Esophagus squamous epithelium (tissue), 5 donors: ENCODE measurements around the gene PCDHB10. TPM values are rescaled to one million over a fixed set of nuclear protein-coding genes. Genes with fewer than 3 reads are reported as not detected.
"Not testable (repeated sequence)": the region's sequence is repeated elsewhere in the genome, so short reads cannot be mapped to it uniquely, and the experiment has no call there.

Experiments
- DNase-seq: peaks from one replicate; lab custom pipeline; 2025; lab: John Stamatoyannopoulos, UW
- H3K27ac ChIP-seq, 4 donors: fragments of 200-600 bp; sonication (generic); one replicate each; pipeline ENCODE4 v1.5.1; 2016 to 2019; ENCODE audit warnings: mild to moderate bottlenecking in 1 of 4
- H3K27me3 ChIP-seq, 4 donors: fragments of 200-600 bp; sonication (generic); 1 replicate in 3 of 4; 2 replicates in 1 of 4; pipeline versions ENCODE4 v1.5.1 to v1.6.0; 2017 to 2021; ENCODE audit warnings: antibody characterized with exemption in 1 of 4
- H3K36me3 ChIP-seq, 3 donors: fragments of 200-600 bp; sonication (generic); one replicate each; pipeline ENCODE4 v1.5.1; 2016 to 2019
- H3K4me1 ChIP-seq, 3 donors: fragments of 200-600 bp; sonication (generic); one replicate each; pipeline ENCODE4 v1.5.1; 2017 to 2019
- H3K4me3 ChIP-seq, 4 donors: fragments of 200-600 bp; sonication (generic); 1 replicate in 3 of 4; 2 replicates in 1 of 4; pipeline ENCODE4 v1.5.1; 2016 to 2019; ENCODE audit warnings: mild to moderate bottlenecking in 2 of 4, moderate library complexity in 1 of 4
- H3K9me3 ChIP-seq, 3 donors: fragments of 200-600 bp; sonication (generic); one replicate each; pipeline ENCODE4 v1.5.1; 2016 to 2019
- POLR2A ChIP-seq, 4 donors: fragments of 450-650 bp; IDR thresholded peaks; one replicate each; pipeline ENCODE4 v1.6.1; 2017; ENCODE audit warnings: antibody characterized with exemption in 4 of 4, mild to moderate bottlenecking in 4 of 4, moderate library complexity in 3 of 4
- WGBS, 2 donors: methylation state at CpG; one replicate each; pipeline ENCODE4 v1.1.5; 2018; 5-methylcytosine and 5-hydroxymethylcytosine counted together
- intact Hi-C: fragments of 100-400 bp; cut with DNase I; formaldehyde crosslinking; loops from one replicate; pipeline ENCODE4 v1.15.0; 2022
- total RNA-seq, 4 donors: library from RNA; depleted of rRNA; stranded (reverse); fragments of >200 nt; gene quantifications; one replicate each; pipeline ENCODE4 v1.1.0, GENCODE V29; 2016
- TF ChIP-seq, protein P1 (sequence below), 6 experiments: fragments of 450-650 bp in 4 of 6; fragments of 200-600 bp in 2 of 6; sonication (generic) in 2 of 6; IDR thresholded peaks; one replicate each; pipeline ENCODE4 v1.5.1; 2016 to 2019; ENCODE audit warnings: antibody characterized with exemption in 6 of 6, mild to moderate bottlenecking in 4 of 6, moderate library complexity in 4 of 6
- donor health status: DM: yes; HTN: yes; CAD: no.

Gene PCDHB10
- total RNA-seq, 4 donors from 2014 or later: 0.26 to 1.3 (median 0.76) TPM

DNA sequence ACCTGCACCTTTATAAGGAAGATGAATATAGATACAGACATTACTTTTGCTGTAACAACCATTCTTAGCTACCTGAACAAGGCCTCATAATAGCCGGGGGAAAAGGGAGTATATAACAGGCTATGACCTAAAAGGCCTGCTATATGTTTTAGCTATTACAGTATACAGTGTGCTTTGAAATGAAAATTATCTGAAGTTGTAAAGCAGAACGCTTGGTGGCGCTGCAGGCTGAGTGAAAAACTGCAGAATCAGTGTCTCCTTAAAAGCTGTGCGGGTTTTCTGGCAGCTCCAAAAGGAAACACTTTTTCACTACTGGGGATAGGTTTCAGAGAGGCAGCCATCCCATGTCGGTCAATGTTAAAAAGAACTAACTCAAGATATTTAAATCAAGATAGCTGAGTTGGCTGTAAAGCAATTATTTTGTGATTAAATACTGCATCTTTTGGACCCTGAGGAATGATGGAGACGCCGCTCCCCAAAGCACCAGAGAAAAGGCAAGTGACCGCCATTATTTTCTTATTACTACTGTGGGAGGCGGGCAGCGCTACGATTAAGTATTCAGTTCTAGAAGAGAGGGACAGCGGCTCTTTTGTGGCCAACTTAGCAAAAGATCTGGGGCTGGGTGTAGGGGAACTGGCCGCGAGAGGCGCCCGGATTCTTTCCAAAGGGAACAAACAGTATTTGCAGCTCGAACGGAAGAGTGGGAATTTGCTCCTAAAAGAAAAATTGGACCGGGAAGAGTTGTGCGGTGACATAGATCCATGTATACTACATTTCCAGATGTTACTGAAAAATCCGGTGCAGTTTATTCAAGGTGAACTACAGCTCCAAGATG is 36.4 kb upstream of the PCDHB10 start:
- peaks cover 0 to 19% (median 0%) of the 10 kb centered on the region in 4 donors for H3K27me3 ChIP-seq
- H3K4me1 ChIP-seq: no peaks in the 10 kb centered on the region
- DNase-seq: no peak
- H3K9me3 ChIP-seq: peaks cover 0 to 60% (median 42%) of the 10 kb centered on the region in 3 donors
- no peak overlapping the region for H3K4me3 ChIP-seq
- H3K27ac ChIP-seq: no peak overlapping the region
- TF ChIP-seq, protein P1, sequence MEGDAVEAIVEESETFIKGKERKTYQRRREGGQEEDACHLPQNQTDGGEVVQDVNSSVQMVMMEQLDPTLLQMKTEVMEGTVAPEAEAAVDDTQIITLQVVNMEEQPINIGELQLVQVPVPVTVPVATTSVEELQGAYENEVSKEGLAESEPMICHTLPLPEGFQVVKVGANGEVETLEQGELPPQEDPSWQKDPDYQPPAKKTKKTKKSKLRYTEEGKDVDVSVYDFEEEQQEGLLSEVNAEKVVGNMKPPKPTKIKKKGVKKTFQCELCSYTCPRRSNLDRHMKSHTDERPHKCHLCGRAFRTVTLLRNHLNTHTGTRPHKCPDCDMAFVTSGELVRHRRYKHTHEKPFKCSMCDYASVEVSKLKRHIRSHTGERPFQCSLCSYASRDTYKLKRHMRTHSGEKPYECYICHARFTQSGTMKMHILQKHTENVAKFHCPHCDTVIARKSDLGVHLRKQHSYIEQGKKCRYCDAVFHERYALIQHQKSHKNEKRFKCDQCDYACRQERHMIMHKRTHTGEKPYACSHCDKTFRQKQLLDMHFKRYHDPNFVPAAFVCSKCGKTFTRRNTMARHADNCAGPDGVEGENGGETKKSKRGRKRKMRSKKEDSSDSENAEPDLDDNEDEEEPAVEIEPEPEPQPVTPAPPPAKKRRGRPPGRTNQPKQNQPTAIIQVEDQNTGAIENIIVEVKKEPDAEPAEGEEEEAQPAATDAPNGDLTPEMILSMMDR (IDR thresholded peaks at IDR 0.05): no peak
- TF ChIP-seq POLR2A (IDR thresholded peaks at IDR 0.05): no peak
- 42 to 47% methylated on average over 17 to 21 of the region's 21 CpGs for WGBS, 2 donors
- H3K36me3 ChIP-seq: no peaks in the 10 kb centered on the region
- intact Hi-C loops: no loop called here

DNA sequence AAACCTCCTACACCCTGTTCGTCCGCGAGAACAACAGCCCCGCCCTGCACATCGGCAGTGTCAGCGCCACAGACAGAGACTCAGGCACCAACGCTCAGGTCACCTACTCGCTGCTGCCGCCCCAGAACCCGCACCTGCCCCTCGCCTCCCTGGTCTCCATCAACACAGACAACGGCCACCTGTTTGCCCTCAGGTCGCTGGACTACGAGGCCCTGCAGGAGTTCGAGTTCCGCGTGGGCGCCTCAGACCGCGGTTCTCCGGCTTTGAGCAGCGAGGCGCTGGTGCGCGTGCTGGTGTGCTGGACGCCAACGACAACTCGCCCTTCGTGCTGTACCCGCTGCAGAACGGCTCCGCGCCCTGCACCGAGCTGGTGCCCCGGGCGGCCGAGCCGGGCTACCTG is 34.8 kb upstream of the PCDHB10 start:
- H3K4me1 ChIP-seq, DNase-seq, intact Hi-C loops, H3K4me3 ChIP-seq, H3K27me3 ChIP-seq, H3K27ac ChIP-seq, H3K36me3 ChIP-seq: not testable (repeated sequence)
- WGBS, 2 donors: 40 to 43% methylated on average over 2 to 3 of the region's 38 CpGs
- peaks cover 0 to 44% (median 28%) of the 10 kb centered on the region in 3 donors for H3K9me3 ChIP-seq

DNA sequence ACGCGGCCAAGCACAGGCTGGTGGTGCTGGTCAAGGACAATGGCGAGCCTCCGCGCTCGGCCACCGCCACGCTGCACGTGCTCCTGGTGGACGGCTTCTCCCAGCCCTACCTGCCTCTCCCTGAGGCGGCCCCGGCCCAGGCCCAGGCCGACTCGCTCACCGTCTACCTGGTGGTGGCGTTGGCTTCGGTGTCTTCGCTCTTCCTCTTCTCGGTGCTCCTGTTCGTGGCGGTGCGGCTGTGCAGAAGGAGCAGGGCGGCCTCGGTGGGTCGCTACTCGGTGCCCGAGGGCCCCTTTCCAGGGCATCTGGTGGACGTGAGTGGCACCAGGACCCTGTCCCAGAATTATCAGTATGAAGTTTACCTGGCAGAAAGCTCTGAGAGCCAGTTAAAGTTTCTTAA is 34.3 kb upstream of the PCDHB10 start:
- 35 to 52% methylated on average over 4 to 5 of the region's 28 CpGs for WGBS, 2 donors
- intact Hi-C loops, H3K4me3 ChIP-seq, DNase-seq, H3K36me3 ChIP-seq, H3K27me3 ChIP-seq, H3K4me1 ChIP-seq, H3K27ac ChIP-seq: not testable (repeated sequence)
- peaks cover 0 to 46% (median 26%) of the 10 kb centered on the region in 3 donors for H3K9me3 ChIP-seq

GRCh38 chr5:141172381-141173204 is 19.6 kb upstream of the PCDHB10 start, which contains the start of gene PCDHB7:
PCDHB7 (plus strand) TSS chr5:141172644; CDS start chr5:141172836, 192 bp downstream.
- TF ChIP-seq, protein P1 (IDR thresholded peaks at IDR 0.05): peak in 3 of 6 experiments; percentile 11 to 30 (median 16)
- no peak for TF ChIP-seq POLR2A (IDR thresholded peaks at IDR 0.05)
- WGBS, 2 donors: 36 to 42% methylated on average over 20 of the region's 20 CpGs
- Histone ChIP-seq H3K27me3 (peaks cover 0 to 33% (median 2%) of the 10 kb centered on the region in 4 donors), H3K27ac (no peak within 1 kb of the TSS), H3K4me3 (peak within 1 kb of the TSS in 1 of 4 donors; percentile 24), H3K4me1 (no peaks in the 10 kb centered on the region), H3K9me3 (peaks cover 0 to 35% (median 23%) of the 10 kb centered on the region in 3 donors), H3K36me3 (no peaks in the 10 kb centered on the region)
- DNase-seq: no peak
- intact Hi-C loops: no loop called here

GRCh38 chr5:141174291-141175104 is 17.7 kb upstream of the PCDHB10 start:
- H3K9me3 ChIP-seq: peaks cover 0 to 50% (median 34%) of the 10 kb centered on the region in 3 donors
- H3K4me3 ChIP-seq, H3K4me1 ChIP-seq, intact Hi-C loops, H3K36me3 ChIP-seq, H3K27ac ChIP-seq, DNase-seq: not testable (repeated sequence)
- peaks cover 0 to 49% (median 2%) of the 10 kb centered on the region in 4 donors for H3K27me3 ChIP-seq
- WGBS, 2 donors: 47 to 57% methylated on average over 35 to 41 of the region's 79 CpGs

DNA sequence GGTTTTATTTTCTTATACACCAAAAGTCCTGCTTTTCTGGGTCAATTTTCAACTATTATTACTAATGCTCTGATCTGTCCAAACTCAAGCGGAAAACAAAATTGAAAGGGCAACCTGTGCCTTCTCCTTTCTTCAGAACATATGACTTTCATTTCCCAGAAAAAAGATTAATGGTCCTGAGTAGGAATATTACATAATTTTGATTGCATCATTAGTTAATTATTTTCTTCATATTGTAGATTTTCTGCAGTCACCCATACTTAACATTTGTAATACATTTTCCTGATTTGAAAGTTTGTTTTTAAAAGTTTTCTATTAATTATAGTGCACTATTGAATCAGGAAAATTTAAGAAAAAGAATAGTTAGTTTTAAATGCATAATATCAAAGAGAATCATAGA is 16.2 kb upstream of the PCDHB10 start:
- Histone ChIP-seq H3K9me3 (peaks cover 0 to 57% (median 34%) of the 10 kb centered on the region in 3 donors), H3K4me3 (no peak overlapping the region), H3K36me3 (no peaks in the 10 kb centered on the region), H3K27me3 (peaks cover 0 to 57% (median 2%) of the 10 kb centered on the region in 4 donors), H3K4me1 (no peaks in the 10 kb centered on the region), H3K27ac (no peak overlapping the region)
- no peak for DNase-seq
- 53 to 74% methylated on average over 1 of the region's 1 CpG for WGBS, 2 donors
- intact Hi-C loops: no loop called here
- TF ChIP-seq, protein P1 (IDR thresholded peaks at IDR 0.05): no peak
- TF ChIP-seq POLR2A (IDR thresholded peaks at IDR 0.05): no peak

DNA sequence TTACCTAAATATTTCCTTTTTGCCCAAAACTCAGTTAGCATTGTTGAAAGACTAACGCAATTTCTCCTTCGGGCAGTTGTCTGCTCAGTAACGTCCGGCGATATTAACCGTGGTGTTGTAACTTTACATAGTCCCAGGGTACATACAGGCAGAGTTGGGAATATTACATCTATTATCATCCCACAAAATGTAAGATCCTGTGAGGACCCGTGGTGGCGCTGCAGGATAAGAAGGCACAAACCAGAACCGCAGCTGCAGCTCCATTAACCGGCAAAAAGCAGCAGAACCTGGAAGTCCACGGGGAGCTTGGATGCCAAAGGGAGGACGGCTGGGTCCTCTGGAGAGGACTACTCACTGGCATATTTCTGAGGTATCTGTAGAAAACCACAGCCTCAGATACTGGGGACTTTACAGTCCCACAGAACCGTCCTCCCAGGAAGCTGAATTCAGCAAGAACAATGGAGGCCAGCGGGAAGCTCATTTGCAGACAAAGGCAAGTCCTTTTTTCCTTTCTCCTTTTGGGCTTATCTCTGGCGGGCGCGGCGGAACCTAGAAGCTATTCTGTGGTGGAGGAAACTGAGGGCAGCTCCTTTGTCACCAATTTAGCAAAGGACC is 14.5 kb upstream of the PCDHB10 start, which contains the start of gene PCDHB8:
Gene PCDHB8 (plus strand): TSS at position 214 of the 615 bp plus-strand sequence. CDS start 245 bp downstream, at position 459.
- H3K4me1 ChIP-seq, H3K27ac ChIP-seq, H3K4me3 ChIP-seq, DNase-seq, H3K36me3 ChIP-seq, intact Hi-C loops: not testable (repeated sequence)
- peaks cover 0 to 65% (median 2%) of the 10 kb centered on the region in 4 donors for H3K27me3 ChIP-seq
- WGBS, 2 donors: 36 to 44% methylated on average over 13 to 14 of the region's 18 CpGs
- H3K9me3 ChIP-seq: peaks cover 0 to 60% (median 34%) of the 10 kb centered on the region in 3 donors

DNA sequence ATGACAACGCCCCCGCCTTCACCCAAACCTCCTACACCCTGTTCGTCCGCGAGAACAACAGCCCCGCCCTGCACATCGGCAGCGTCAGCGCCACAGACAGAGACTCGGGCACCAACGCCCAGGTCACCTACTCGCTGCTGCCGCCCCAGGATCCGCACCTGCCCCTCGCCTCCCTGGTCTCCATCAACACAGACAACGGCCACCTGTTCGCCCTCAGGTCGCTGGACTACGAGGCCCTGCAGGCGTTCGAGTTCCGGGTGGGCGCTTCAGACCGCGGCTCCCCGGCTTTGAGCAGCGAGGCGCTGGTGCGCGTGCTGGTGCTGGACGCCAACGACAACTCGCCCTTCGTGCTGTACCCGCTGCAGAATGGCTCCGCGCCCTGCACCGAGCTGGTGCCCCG is 12.8 kb upstream of the PCDHB10 start:
- H3K4me1 ChIP-seq, H3K27ac ChIP-seq, DNase-seq, intact Hi-C loops, H3K36me3 ChIP-seq, H3K4me3 ChIP-seq: not testable (repeated sequence)
- 51 to 72% methylated on average over 13 to 18 of the region's 39 CpGs for WGBS, 2 donors
- H3K27me3 ChIP-seq: peaks cover 0 to 73% (median 2%) of the 10 kb centered on the region in 4 donors
- peaks cover 0 to 59% (median 28%) of the 10 kb centered on the region in 3 donors for H3K9me3 ChIP-seq
